ENCODE measurements around the gene MIB1. TPM values are rescaled to one million over a fixed set of nuclear protein-coding genes. Genes with fewer than 3 reads are reported as not detected.

MIB1 gene
- total RNA-seq, 1 experiment from 2014 or later, result 56.1 TPM

GRCh38 chr18:21858544-21858943 is 118.0 kb downstream of the MIB1 start:
- intact Hi-C loops (cut with micrococcal nuclease), result no loop called here
- TF ChIP-seq SRF (IDR thresholded peaks at IDR 0.05; ENCODE audit: low read depth) (no peak), EGR1 (IDR thresholded peaks at IDR 0.05; ENCODE audit: low read depth) (no peak), CEBPB (IDR thresholded peaks at IDR 0.05; ENCODE audit: low read depth) (no peak), ELF1 (IDR thresholded peaks at IDR 0.05; ENCODE audit: borderline replicate concordance, low read depth) (no peak), EZH2 (IDR thresholded peaks at IDR 0.05) (no peak), RAD21 (IDR thresholded peaks at IDR 0.05; ENCODE audit: low read depth) (no peak), ZNF274 (IDR thresholded peaks at IDR 0.05; ENCODE audit: low read depth, low read length) (no peak), TCF7L2 (IDR thresholded peaks at IDR 0.05; ENCODE audit: borderline replicate concordance, extremely low read depth, insufficient read depth, insufficient read length) (no peak), CBX3 (IDR thresholded peaks at IDR 0.05; ENCODE audit: low read depth) (no peak), POLR2A (IDR thresholded peaks at IDR 0.05; ENCODE audit: borderline replicate concordance, extremely low read depth, insufficient read depth, insufficient read length) (no peak), YY1 (IDR thresholded peaks at IDR 0.05; ENCODE audit: extremely low read depth, insufficient replicate concordance, low read depth, low read length) (no peak), SP1 (IDR thresholded peaks at IDR 0.05; ENCODE audit: low read depth) (no peak), FOSL1 (IDR thresholded peaks at IDR 0.05; ENCODE audit: low read depth) (no peak), JUND (IDR thresholded peaks at IDR 0.05) (no peak)
- TF ChIP-seq, protein P1, sequence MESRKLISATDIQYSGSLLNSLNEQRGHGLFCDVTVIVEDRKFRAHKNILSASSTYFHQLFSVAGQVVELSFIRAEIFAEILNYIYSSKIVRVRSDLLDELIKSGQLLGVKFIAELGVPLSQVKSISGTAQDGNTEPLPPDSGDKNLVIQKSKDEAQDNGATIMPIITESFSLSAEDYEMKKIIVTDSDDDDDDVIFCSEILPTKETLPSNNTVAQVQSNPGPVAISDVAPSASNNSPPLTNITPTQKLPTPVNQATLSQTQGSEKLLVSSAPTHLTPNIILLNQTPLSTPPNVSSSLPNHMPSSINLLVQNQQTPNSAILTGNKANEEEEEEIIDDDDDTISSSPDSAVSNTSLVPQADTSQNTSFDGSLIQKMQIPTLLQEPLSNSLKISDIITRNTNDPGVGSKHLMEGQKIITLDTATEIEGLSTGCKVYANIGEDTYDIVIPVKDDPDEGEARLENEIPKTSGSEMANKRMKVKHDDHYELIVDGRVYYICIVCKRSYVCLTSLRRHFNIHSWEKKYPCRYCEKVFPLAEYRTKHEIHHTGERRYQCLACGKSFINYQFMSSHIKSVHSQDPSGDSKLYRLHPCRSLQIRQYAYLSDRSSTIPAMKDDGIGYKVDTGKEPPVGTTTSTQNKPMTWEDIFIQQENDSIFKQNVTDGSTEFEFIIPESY (IDR thresholded peaks at IDR 0.05; ENCODE audit: extremely low read depth, insufficient replicate concordance, low read length), result no peak
- TF ChIP-seq, protein P2, sequence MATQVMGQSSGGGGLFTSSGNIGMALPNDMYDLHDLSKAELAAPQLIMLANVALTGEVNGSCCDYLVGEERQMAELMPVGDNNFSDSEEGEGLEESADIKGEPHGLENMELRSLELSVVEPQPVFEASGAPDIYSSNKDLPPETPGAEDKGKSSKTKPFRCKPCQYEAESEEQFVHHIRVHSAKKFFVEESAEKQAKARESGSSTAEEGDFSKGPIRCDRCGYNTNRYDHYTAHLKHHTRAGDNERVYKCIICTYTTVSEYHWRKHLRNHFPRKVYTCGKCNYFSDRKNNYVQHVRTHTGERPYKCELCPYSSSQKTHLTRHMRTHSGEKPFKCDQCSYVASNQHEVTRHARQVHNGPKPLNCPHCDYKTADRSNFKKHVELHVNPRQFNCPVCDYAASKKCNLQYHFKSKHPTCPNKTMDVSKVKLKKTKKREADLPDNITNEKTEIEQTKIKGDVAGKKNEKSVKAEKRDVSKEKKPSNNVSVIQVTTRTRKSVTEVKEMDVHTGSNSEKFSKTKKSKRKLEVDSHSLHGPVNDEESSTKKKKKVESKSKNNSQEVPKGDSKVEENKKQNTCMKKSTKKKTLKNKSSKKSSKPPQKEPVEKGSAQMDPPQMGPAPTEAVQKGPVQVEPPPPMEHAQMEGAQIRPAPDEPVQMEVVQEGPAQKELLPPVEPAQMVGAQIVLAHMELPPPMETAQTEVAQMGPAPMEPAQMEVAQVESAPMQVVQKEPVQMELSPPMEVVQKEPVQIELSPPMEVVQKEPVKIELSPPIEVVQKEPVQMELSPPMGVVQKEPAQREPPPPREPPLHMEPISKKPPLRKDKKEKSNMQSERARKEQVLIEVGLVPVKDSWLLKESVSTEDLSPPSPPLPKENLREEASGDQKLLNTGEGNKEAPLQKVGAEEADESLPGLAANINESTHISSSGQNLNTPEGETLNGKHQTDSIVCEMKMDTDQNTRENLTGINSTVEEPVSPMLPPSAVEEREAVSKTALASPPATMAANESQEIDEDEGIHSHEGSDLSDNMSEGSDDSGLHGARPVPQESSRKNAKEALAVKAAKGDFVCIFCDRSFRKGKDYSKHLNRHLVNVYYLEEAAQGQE (IDR thresholded peaks at IDR 0.05; ENCODE audit: low read depth), result no peak
- TF ChIP-seq, protein P3, sequence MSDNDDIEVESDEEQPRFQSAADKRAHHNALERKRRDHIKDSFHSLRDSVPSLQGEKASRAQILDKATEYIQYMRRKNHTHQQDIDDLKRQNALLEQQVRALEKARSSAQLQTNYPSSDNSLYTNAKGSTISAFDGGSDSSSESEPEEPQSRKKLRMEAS (IDR thresholded peaks at IDR 0.05), result no peak
- TF ChIP-seq, protein P4, sequence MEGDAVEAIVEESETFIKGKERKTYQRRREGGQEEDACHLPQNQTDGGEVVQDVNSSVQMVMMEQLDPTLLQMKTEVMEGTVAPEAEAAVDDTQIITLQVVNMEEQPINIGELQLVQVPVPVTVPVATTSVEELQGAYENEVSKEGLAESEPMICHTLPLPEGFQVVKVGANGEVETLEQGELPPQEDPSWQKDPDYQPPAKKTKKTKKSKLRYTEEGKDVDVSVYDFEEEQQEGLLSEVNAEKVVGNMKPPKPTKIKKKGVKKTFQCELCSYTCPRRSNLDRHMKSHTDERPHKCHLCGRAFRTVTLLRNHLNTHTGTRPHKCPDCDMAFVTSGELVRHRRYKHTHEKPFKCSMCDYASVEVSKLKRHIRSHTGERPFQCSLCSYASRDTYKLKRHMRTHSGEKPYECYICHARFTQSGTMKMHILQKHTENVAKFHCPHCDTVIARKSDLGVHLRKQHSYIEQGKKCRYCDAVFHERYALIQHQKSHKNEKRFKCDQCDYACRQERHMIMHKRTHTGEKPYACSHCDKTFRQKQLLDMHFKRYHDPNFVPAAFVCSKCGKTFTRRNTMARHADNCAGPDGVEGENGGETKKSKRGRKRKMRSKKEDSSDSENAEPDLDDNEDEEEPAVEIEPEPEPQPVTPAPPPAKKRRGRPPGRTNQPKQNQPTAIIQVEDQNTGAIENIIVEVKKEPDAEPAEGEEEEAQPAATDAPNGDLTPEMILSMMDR (IDR thresholded peaks at IDR 0.05 in 2 of 3, conservative IDR thresholded peaks at IDR 0.05 in 1 of 3; ENCODE audit: borderline replicate concordance in 1 of 3, insufficient read depth in 1 of 3, low read depth in 2 of 3, low read length in 2 of 3), result no peak
- Histone ChIP-seq H3K79me2 (ENCODE audit: insufficient read depth, low read length) (no peaks in the 10 kb centered on the region), H3K9me2 (ENCODE audit: insufficient read depth) (no peaks in the 10 kb centered on the region), H3K27me3 (ENCODE audit: insufficient read depth, low read length) (no peaks in the 10 kb centered on the region), H3K36me3 (ENCODE audit: control insufficient read depth in 1 of 2, insufficient read depth in 2 of 2, low read length in 2 of 2) (peaks cover 4 to 7% of the 10 kb centered on the region in 2 experiments; a peak in 2 of 4 replicates), H3K4me3 (replicated peaks in 1 of 2; ENCODE audit: low read depth in 1 of 2, low read length in 2 of 2) (no peak overlapping the region), H3K9ac (ENCODE audit: low read length) (no peak overlapping the region), H2AFZ (ENCODE audit: low read depth, low read length, poor library complexity, severe bottlenecking) (no peak overlapping the region), H3K27ac (ENCODE audit: low read depth, low read length) (no peak overlapping the region), H3K9me3 (ENCODE audit: control insufficient read depth in 1 of 2, insufficient read depth in 1 of 2, low read depth in 1 of 2, low read length in 2 of 2) (no peaks in the 10 kb centered on the region), H3K4me2 (ENCODE audit: low read length) (no peak overlapping the region), H3K4me1 (ENCODE audit: control insufficient read depth in 1 of 2, insufficient read depth in 2 of 2, low read length in 2 of 2) (no peaks in the 10 kb centered on the region), H4K20me1 (ENCODE audit: insufficient read depth) (no peaks in the 10 kb centered on the region)
- RAD21 ChIA-PET (ENCODE audit: low non-redundant PET in 1 of 2, low total read pairs in 2 of 2, uncharacterized antibody in 2 of 2, unreplicated experiment in 2 of 2), result no interaction called here
- ATAC-seq (no peak), DNase-seq (ENCODE audit: low read depth, low spot score) (no peak)
- POLR2A ChIA-PET, result no interaction called here
- CTCF ChIA-PET, result no interaction called here
- BruUV-seq (replicated peaks), result no TSS peak

All from HCT116 (cell line).